BE2C (cell line): ENCODE measurements around the gene LDLRAD3.

Experiments used
- DNase-seq: peaks from one replicate; pipeline ENCODE4 v3.0.0-alpha.2; 2020
- H3K27me3 ChIP-seq: fragments of 250-450 bp; sonication (Bioruptor Pico); 2 replicates; pipeline ENCODE4 v1.5.1; 2020; ENCODE audit warnings: mild to moderate bottlenecking
- H3K36me3 ChIP-seq: fragments of 250-450 bp; sonication (Bioruptor Pico); 2 replicates; pipeline ENCODE4 v1.5.1; 2020; ENCODE audit warnings: mild to moderate bottlenecking
- H3K4me1 ChIP-seq: fragments of 250-450 bp; sonication (Bioruptor Pico); 2 replicates; pipeline ENCODE4 v1.5.1; 2020
- H3K4me3 ChIP-seq: 2 replicates; pipeline ENCODE4 v1.5.1; 2011; ENCODE audit warnings: low read depth, low read length
- H3K9me3 ChIP-seq: fragments of 250-450 bp; sonication (Bioruptor Pico); 2 replicates; pipeline ENCODE4 v1.5.1; 2020
- TF ChIP-seq, protein P1 (sequence below): IDR thresholded peaks from 2 replicates; pipeline ENCODE4 v1.5.1; 2012; ENCODE audit warnings: mild to moderate bottlenecking, low read depth, low read length

LDLRAD3 gene

DNA sequence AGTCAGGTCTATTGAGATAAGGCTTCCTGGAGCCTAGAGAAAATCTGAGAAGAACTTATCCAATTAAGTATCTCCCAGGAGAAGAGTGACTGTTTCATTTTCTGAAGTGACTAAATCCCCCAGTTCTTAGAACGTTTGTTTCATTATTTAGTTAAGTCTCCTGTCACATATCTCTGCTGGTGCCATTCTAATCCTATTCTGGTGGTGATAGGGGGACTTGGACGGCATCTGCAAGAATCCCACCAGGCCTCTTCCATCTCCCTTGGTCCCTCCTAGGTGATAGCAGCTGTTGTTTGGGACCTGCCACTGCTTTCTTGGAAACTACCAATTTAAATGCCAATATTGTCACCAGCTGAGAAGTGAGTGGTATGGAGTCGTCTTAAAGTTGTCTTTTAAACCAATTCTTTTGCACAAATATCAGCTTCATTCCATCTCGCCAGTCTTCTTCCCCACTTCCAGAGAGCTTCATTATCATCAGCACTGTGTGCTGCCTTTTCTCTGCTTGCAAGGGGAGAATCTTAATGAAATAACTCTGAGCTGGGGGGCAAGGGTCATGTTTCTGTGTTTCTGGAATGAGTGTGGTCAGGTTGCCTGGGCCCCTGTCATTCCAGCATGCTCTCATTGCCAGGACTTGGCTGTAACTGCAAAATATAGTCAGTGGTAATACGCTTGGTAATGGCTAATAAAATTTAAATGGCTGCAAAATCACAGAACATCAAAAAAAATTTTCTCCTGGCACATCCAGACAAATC lies 104.8 kb downstream of the LDLRAD3 start:
- Histone ChIP-seq H3K4me1 (no peaks in the 10 kb centered on the region), H3K27me3 (no peaks in the 10 kb centered on the region), H3K36me3 (no peaks in the 10 kb centered on the region), H3K4me3 (no peak overlapping the region), H3K9me3 (no peaks in the 10 kb centered on the region)
- TF ChIP-seq, protein P1, sequence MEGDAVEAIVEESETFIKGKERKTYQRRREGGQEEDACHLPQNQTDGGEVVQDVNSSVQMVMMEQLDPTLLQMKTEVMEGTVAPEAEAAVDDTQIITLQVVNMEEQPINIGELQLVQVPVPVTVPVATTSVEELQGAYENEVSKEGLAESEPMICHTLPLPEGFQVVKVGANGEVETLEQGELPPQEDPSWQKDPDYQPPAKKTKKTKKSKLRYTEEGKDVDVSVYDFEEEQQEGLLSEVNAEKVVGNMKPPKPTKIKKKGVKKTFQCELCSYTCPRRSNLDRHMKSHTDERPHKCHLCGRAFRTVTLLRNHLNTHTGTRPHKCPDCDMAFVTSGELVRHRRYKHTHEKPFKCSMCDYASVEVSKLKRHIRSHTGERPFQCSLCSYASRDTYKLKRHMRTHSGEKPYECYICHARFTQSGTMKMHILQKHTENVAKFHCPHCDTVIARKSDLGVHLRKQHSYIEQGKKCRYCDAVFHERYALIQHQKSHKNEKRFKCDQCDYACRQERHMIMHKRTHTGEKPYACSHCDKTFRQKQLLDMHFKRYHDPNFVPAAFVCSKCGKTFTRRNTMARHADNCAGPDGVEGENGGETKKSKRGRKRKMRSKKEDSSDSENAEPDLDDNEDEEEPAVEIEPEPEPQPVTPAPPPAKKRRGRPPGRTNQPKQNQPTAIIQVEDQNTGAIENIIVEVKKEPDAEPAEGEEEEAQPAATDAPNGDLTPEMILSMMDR: no peak
- peak; percentile 21 for DNase-seq

GRCh38 chr11:36051235-36052144 lies 107.6 kb downstream of the LDLRAD3 start:
- TF ChIP-seq, protein P1: no peak
- DNase-seq: no peak
- Histone ChIP-seq H3K4me3 (no peak overlapping the region), H3K4me1 (no peaks in the 10 kb centered on the region), H3K27me3 (no peaks in the 10 kb centered on the region), H3K9me3 (no peaks in the 10 kb centered on the region), H3K36me3 (no peaks in the 10 kb centered on the region)

DNA sequence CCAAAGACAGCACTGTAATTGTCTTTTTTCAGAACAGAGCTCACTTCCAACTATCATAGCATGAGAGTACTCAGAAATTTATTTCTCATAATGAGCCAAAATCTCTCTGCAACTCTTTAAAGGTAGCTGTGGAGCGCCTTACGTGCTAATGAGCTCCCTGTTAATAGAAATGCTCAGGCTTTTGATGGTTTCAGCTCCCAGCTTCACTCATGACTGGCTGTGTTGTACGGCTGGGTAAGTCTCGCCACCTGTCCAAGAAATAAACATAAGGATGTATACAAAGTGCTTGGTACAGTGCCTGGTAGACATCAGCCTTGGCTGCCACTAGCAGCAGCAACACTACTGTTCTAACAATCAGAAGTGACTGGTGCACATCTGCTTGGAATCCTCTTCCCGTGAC lies 109.4 kb downstream of the LDLRAD3 start:
- H3K9me3 ChIP-seq: no peaks in the 10 kb centered on the region
- no peaks in the 10 kb centered on the region for H3K27me3 ChIP-seq
- no peak overlapping the region for H3K4me3 ChIP-seq
- no peaks in the 10 kb centered on the region for H3K36me3 ChIP-seq
- DNase-seq: no peak
- TF ChIP-seq, protein P1: no peak
- no peaks in the 10 kb centered on the region for H3K4me1 ChIP-seq

DNA sequence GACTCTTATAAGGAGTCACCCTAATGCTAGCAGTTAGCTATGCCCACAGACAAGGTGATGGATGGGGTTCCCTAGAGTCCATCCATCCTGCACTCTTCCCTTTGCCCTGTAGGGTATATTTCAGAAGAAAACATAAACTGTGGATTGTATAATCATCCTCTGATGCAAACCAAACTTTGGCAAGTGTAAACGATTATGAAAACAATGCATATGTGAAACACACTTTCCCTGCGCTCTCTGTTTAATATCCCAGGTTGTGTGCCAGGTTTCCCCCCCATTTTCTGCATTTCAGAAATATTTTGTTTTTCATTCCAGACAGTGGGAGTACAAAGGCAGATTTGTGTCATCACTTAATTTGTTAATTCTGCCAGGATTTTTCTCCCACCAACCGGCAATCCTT lies 110.0 kb downstream of the LDLRAD3 start:
- H3K36me3 ChIP-seq: no peaks in the 10 kb centered on the region
- H3K27me3 ChIP-seq: no peaks in the 10 kb centered on the region
- no peak for DNase-seq
- no peaks in the 10 kb centered on the region for H3K4me1 ChIP-seq
- H3K9me3 ChIP-seq: no peaks in the 10 kb centered on the region
- no peak overlapping the region for H3K4me3 ChIP-seq
- TF ChIP-seq, protein P1: no peak

DNA sequence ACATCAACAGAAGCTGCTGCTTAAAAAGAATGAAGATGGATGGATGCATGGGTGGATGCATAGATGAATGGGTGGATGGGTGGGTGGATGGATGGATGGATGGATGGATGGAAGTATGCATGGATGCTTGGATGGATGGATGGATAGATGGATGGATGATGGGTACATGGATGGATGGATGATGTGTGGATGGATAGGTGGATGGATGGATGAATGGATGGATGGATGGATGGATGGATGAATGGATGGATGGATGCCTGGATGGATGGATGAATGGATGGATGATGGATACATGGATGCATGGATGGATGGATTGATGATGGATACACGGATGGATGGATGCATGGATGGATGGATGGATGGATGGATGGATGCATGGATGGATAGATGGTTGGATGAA lies 110.8 kb downstream of the LDLRAD3 start:
- Histone ChIP-seq H3K4me1 (no peaks in the 10 kb centered on the region), H3K9me3 (no peaks in the 10 kb centered on the region), H3K27me3 (no peaks in the 10 kb centered on the region), H3K4me3 (no peak overlapping the region), H3K36me3 (no peaks in the 10 kb centered on the region)
- TF ChIP-seq, protein P1: no peak
- no peak for DNase-seq
